ENCODE measurements around the gene DBP.

The DBP gene

DNA sequence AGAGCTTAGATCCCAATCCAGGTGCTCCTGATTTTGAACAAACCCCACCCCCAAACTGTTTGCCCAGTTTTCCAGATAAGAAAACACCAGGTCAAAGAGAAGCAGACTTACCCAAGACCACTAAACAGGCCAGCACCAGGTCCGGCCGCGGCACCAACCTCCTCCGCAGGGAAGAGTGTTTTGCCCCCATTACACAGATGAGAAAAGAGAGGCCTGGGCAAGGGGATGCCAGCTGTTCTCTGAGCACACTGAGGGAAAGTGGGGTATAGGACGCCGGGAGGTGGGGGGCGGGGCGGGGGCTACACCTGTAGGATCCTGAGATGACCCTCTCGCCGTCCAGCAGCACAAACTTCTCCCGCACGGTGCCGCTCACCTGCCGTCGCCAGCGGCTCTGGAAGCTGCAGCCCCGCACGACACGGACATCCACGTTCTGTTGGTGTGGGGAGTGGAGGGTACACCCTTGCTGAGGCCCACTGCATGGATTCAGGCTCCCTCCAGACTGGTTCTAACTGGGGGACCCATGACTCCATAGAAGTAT lies 27.5 kb downstream of the DBP start:
- DNase-seq (ENCODE audit: low spot score): no peak

DNA sequence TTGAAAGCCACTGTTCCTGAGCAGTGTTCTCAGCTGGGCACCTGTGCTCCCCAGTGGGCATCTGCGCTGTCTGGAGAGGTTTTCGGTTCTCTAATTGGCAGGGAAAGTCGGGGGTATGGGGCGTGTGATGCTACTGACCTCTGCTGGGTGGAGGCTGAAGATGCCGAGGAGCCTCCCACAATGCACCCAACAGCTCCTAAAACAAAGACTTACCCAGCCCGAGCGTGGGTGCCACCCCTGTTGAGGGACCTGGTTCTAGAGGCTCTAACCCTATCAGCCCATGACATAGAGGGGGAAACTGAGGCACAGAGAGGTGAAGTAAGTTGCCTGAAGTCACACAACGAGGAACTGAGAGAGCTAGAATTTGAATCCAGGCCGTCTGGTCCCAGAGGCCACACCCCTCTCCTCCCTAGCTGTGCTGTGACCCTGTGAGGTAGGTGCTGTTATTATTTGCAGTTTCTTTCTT lies 28.3 kb downstream of the DBP start:
- DNase-seq (ENCODE audit: low spot score): no peak

DNA sequence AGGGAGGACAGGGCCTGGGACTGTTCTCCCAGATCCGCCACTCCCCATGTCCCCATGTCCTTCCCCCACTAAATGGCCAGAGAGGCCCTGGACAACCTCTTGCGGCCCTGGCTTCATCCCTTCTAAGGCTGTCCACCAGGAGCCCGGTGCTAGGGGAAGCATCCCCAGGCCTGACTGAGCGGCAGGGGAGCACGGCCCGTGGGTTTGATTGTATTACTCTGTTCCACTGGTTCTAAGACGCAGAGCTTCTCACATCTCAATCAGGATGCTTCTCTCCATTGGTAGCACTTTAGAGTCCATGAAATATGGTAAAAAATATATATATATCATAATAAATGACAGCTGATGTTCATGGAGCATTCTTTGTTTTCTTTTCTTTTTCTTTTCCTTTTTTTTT lies 29.8 kb downstream of the DBP start:
- DNase-seq (ENCODE audit: low spot score): no peak

DNA sequence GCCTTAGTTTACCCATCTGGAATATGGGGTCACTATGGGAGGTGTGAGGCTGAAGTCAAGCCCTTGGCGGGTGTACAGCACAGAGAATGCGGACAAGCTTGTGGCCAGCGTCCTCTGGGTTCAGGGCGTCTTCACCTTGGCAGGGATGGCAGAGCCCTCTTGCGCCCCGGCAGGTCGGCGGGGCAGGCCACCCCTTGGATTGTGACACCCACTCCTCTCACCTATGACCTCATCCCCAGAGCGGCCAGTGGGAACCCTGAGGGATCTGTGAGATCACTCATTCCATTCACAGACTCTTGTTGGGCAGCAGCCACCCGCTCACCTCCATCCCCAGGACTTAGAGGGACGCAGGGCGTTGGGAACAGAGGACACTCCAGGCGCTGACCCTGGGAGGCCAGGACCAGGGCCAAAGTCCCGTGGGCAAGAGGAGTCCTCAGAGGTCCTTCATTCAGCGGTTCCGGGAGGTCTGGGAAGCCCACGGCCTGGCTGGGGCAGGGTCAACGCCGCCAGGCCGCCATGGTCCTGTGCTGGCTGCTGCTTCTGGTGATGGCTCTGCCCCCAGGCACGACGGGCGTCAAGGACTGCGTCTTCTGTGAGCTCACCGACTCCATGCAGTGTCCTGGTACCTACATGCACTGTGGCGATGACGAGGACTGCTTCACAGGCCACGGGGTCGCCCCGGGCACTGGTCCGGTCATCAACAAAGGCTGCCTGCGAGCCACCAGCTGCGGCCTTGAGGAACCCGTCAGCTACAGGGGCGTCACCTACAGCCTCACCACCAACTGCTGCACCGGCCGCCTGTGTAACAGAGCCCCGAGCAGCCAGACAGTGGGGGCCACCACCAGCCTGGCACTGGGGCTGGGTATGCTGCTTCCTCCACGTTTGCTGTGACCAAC lies 30.5 kb downstream of the DBP start, which contains the start of gene SPACA4:
Gene SPACA4 (plus strand): TSS at position 280 of the 896 bp plus-strand sequence. CDS start 237 bp downstream, at position 517.
- DNase-seq (ENCODE audit: low spot score): no peak

DNA sequence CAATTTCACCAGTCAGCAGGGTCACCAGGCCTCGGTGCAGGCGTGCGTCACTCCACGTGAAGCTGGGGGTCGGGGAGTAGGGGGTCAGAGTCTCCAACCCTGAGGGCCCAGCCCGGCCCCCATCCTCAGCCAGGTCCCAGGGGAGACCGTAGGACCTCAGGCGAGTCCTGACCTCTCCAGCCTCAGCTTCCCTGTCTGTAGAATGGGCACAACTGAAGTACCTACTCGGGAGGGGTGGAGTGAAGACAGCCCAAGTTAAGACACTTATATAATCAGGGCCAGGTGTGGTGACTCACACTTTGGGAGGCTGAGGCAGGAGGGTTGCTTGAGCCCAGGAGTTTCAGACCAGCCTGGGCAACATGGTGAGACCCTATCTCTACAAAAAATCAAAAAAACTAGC lies 33.3 kb downstream of the DBP start:
- no peak for DNase-seq (ENCODE audit: low spot score)

DNA sequence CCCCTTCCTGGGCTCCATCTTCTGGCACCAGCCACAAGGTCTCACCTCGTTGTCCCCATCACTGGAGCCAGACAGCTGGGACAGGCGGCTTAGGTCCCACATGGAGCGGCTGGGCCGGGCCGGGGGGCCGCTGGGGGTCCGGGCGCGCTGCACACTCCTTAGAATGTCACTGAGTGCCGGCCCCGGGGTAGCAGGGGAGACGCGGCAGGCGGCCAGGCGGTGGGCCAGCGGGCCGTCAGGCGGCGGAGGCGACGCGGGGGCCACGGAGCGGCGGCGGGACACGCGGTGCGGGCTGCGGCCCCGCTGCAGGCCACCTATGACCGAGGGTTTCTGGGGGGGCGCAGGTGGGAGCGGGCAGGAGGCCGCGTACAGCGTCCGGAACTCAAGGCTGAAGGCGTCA lies 33.7 kb downstream of the DBP start:
- DNase-seq (ENCODE audit: low spot score): no peak

DNA sequence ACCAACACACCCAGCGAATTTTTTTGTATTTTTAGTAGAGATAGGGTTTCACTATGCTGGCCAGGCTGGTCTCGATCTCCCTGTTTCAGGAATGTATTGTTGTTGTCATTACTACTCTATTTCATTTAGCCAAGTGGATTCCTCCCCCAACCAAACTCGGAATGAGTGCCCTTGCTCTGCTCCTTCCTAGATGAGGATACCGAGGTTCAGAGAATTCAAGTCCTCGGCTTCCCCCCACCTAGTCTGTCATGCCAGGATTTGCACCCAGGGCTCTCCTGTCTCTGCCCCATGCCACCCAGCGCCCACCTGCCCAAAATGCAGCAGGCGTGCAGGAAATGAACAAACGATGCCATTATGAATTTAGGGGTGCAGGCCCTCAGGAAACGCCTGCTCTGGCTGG lies 34.2 kb downstream of the DBP start:
- no peak for DNase-seq (ENCODE audit: low spot score)

DNA sequence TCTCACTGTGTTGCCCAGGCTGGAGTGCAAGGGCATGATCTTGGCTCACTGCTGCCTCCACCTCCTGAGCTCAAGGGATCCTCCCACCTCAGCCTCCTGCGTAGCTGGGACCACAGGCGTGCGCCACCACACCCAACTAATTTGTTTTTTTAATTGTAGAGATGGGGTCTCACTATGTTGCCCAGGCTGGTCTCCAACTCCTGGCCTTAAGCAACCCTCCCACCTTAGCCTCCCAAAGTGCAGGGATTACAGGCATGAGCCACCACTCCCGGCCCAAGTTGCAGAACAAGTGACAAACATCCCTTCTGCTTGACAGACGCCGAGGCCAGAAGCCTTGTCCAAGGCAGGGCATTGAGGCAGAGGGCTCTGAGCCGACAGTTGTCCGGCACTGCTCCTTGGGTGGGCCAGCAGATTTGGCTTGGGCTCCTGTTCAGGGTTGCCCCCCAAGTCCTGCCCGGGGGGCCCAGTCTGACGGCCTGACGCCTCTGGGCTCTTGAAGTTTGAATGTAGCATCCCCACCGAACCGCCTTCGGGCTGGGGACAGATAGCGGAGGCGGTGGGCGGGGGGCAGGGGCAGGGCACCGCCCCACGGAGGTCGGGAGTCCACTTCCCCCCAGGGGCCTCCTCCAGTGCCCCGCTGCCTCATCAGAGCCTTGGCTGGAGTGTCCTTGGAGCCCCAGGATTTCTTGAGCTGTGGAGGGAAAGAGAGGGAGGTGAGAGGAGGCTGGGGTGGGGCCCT lies 36.3 kb downstream of the DBP start:
- DNase-seq (ENCODE audit: low spot score): no peak

DNA sequence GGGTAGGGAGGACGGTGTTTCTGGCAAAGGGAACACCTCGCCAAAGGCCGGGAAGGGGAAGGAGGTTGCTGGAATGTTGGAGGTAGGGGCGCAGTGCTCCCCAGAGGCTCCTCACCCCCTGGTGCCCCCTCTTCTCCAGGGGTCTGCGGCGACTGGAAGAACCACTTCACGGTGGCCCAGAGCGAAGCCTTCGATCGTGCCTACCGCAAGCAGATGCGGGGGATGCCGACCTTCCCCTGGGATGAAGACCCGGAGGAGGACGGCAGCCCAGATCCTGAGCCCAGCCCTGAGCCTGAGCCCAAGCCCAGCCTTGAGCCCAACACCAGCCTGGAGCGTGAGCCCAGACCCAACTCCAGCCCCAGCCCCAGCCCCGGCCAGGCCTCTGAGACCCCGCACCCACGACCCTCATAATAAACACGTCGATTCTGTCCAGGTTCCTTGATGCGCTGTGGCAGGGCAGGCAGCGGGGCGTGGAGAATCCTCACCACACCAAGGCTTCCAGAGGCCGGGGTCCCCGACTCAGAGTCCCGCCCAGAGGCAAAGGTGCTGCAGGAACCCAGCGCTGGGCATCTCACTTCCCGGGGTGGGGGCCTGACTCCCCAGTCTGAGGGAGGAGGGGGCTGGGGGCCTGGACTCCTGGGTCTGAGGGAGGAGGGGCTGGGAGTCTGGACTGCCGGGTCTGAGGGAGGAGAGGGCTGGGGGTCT lies 38.0 kb downstream of the DBP start:
- no peak for DNase-seq (ENCODE audit: low spot score)

DNA sequence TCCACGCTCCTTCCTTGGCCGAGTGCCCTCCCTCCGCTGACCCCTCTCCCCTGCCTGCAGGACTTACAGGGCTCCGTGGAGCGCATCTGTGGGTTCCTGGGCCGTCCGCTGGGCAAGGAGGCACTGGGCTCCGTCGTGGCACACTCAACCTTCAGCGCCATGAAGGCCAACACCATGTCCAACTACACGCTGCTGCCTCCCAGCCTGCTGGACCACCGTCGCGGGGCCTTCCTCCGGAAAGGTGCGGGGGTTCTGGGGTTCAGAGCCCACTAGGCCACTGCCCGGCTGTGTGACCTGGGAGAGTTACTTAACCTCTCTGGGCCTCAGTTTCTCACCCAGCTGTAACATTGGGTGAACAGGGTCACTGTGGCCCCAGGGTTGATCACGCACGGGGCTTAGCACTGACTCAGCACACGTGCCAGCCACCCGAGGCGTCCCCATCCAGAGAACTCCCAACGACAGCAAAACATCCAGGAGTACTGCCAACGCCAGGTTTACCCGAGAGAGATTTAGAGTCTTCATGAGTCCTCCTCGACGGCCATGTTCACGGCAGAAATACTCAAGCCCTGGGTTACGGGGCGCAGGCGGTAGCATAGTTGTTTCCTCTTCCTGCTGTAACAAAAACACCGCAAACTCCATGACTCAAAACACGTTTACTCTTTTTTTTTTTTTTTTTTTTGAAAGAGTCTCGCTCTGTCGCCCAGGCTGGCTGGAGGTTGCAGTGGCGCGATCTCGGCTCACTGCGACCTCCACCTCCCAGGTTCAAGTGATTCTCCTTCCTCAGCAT lies 40.3 kb downstream of the DBP start:
- no peak for DNase-seq (ENCODE audit: low spot score)

DNA sequence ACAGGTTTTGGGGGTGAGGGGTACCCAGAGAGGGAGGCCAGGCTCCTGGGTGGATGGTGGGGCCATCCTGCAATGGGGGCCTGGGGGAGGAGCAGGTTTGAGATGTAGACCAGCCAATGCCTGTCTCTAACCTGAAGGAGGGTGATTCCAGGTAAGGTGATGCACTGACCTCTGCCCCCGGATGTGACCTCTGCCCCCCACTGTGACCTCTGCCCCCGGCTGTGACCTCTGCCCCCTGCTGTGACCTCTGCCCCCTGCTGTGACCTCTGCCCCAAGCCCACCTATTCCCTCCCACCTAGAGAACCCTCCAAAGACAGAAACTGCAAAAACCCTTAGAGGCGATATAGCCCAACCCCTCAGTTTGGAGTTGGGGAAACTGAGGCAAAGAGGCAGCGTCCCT lies 40.9 kb downstream of the DBP start:
- no peak for DNase-seq (ENCODE audit: low spot score)

DNA sequence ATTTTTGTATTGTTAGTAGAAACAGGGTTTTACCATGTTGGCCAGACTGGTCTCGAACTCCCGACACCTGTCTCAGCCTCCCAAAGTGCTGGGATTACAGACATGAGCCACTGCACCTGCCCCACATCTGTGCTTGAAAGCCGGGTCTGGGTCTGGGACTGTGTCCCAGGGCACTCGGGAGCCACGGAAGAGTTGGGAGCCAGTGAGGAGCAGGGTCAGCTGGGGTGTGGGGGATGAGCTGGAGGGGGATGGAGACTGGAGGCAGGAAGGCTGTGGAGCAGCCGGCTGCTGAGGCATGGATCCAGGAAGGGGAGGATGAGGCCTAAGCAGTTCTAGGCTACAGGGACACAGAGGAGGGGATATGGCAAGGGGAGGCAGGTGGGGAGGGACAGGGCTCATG lies 41.3 kb downstream of the DBP start:
- no peak for DNase-seq (ENCODE audit: low spot score)

DNA sequence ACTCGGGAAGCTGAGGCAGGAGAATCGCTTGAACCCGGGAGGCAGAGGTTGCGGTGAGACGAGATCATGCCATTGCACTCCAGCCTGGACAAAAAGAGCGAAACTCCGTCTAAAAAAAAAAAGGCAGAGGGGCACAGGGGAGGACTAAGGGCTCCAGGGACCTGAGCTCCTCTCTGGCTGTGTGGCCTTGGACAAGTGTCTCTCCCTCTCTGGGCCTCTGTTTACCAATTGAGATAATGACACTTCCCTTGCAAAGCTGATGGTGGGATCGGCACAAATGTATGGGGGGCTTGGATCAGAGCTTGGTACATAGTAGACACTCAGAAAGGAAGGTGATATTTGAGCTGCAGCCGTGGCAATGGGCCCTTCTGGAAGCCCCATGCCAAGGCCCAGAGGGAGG lies 42.0 kb downstream of the DBP start:
- DNase-seq (ENCODE audit: low spot score): no peak

DNA sequence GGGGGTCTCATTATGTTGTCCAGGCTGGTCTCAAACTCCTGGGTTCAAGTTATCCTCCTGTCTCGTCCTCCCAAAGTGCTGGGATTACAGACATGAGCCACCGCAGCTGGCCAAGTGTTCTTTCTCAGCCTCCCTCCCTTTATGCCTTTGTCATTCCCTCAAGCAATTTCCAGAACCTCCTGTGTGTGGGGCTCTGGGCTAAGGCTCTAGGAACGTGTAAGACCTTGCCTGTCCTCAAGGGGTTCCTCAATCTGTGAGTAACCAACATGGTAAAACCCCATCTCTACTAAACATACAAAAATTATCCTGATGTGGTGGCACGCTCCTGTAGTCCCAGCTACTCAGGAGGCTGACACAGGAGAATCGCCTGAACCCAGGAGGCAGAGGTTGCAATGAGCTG lies 46.2 kb downstream of the DBP start:
- DNase-seq (ENCODE audit: low spot score): no peak

DNA sequence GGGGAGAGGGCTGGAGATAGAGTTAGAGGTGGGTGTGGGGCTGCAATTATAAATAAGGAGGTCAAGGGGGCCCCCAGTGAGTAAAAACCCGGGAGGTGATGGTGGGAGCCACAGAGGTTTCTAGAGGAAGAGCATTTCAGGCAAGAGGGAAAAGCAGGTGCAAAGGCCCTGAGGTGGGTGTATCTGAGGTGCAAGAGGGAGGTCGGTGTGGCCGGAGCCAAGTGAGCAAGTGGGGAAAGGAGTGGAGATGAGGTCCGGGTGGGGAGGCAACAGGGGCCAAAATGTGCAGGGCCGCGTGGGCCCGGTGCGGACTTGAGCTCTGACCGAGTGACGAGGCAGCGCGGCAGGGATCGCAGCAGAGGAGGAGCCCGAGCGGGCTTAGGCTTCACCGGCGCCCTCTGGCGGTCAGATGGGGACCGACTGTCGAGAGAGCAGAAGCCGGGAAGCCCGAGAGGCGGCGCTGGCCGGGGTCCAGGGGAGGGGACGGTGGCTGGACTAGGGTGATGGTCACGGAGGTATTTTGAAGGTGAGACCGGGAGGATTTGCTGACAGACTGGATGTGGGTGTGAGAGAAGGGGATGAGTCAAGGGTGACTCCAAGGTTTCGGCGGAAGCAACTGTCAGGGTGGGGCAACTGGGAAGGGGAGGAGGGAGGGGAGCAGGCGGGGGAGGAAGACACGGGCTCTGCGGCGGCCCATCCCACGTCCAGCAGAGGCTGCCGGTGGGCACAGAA lies 48.3 kb downstream of the DBP start:
- DNase-seq (ENCODE audit: low spot score): peak; percentile 79

DNA sequence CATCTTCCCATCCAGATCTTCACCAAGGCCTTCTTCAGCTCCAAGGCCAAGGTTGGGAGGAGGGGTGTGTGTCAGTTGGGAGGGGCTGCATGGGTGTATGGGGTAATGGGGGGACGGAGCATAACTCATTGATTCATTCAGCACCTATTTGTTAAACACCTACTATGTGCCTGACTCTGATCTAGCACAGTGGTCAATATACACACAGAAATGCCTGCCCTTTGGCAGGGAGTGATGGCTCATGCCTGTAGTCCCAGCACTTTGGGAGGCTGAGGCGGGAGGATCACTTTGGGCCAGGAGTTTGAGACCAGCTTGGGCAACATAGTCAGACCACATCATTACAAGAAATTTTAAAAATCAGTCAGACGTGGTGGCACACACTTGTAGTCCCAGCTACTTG lies 49.8 kb downstream of the DBP start:
- DNase-seq (ENCODE audit: low spot score): no peak

DNA sequence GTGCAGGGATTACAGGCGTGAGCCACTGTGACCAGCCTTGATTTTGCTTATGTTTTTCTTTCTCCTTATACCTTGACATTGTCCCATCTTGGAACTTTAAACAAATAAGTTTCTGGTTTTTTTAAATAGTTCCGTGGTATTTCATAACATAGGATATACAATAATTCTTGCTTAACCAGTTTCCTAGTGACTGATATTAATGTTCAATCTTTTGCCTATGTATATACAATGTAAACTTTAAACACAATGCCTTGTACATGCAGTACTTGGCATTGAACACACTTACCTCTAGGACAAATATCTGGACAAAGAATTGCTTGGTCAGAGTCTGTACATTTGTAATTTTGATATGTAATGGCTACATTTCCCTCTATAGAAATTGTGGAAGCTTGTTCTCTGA lies 55.0 kb downstream of the DBP start:
- DNase-seq (ENCODE audit: low spot score): no peak

Data from kidney capillary endothelial cell (primary cell).